ENCODE results near the gene ABHD16A. TPM values are rescaled to one million over a fixed set of nuclear protein-coding genes. Genes with fewer than 3 reads are reported as not detected.

ABHD16A gene
- total and polyA plus RNA-seq, 10 of the 15 experiments (the other 5 are each of a cell fraction or from before 2014, with no cell fraction given), result 7.5 to 43.0 (median 32.9) TPM

GRCh38 chr6:31734247-31734820, 31.2 kb upstream of the ABHD16A start (continued):
- no peak for TF ChIP-seq ZNF207 (IDR thresholded peaks at IDR 0.05; ENCODE audit: borderline replicate concordance)
- peak; percentile 57; the same call in 1 of the 2 replicates for TF ChIP-seq MTA2 (IDR thresholded peaks at IDR 0.05; ENCODE audit: low read depth)
- TF ChIP-seq RCOR1 (conservative IDR thresholded peaks at IDR 0.05; ENCODE audit: low read depth, low read length), result no peak

GRCh38 chr6:31733734-31734133, 30.6 kb upstream of the ABHD16A start:
- H3K9me3 ChIP-seq (replicated peaks; ENCODE audit: control insufficient read depth, insufficient read depth, low read length), result no peaks in the 10 kb centered on the region
- peaks cover 31% of the 10 kb centered on the region for H3K4me1 ChIP-seq (ENCODE audit: control insufficient read depth, insufficient read depth, low read length)
- peak overlapping the region; percentile 99; the same call in 1 of the 2 replicates for H3K27ac ChIP-seq (ENCODE audit: control insufficient read depth, insufficient read depth)
- CTCF ChIA-PET, result interaction anchor here (1.1 to 15.8 kb wide), 3 partner anchors 9 to 38 kb away, joined by 4 to 208 read pairs (median 4); no protein-coding TSS in a partner anchor
- no peak for ATAC-seq
- DNase-seq (ENCODE audit: low read depth, low spot score), result no peak
- peak overlapping the region; percentile 100; the same call in 1 of the 2 replicates for H3K4me3 ChIP-seq
- H3K27me3 ChIP-seq (replicated peaks in 1 of 2; ENCODE audit: control insufficient read depth in 2 of 2, insufficient read depth in 2 of 2, low read length in 1 of 2), result no peaks in the 10 kb centered on the region
- H3K9ac ChIP-seq (ENCODE audit: control insufficient read depth, insufficient read depth, low read length), result peak overlapping the region; percentile 98
- intact Hi-C loops (cut with micrococcal nuclease; ENCODE audit: unreplicated experiment), result loop anchor here (5.0 kb wide), 1 partner anchor 51 kb away; the partner anchor contains the start of gene LY6G5C
- peak overlapping the region; percentile 99 for H3K4me2 ChIP-seq (ENCODE audit: control insufficient read depth, insufficient read depth)
- no peak for TF ChIP-seq MAX (IDR thresholded peaks at IDR 0.05; ENCODE audit: low read depth, low read length)
- no peak for TF ChIP-seq RFX5 (IDR thresholded peaks at IDR 0.05; ENCODE audit: low read depth, low read length)
- no peak for TF ChIP-seq KLF5 (IDR thresholded peaks at IDR 0.05; ENCODE audit: partially characterized antibody)
- no peak for TF ChIP-seq SRF (IDR thresholded peaks at IDR 0.05; ENCODE audit: low read depth in 2 of 2, low read length in 2 of 2)
- no peak for TF ChIP-seq MTA2 (IDR thresholded peaks at IDR 0.05; ENCODE audit: low read depth)
- TF ChIP-seq POU2F2 (IDR thresholded peaks at IDR 0.05; ENCODE audit: borderline replicate concordance, low read depth, low read length), result no peak
- TF ChIP-seq NFYB (IDR thresholded peaks at IDR 0.05; ENCODE audit: insufficient read depth, low read depth, low read length), result no peak
- TF ChIP-seq MYB (IDR thresholded peaks at IDR 0.05; ENCODE audit: borderline replicate concordance, low read depth, low read length), result no peak
- TF ChIP-seq DPF2 (IDR thresholded peaks at IDR 0.05), result no peak
- no peak for TF ChIP-seq ATF7 (IDR thresholded peaks at IDR 0.05; ENCODE audit: low read depth)
- TF ChIP-seq KDM1A (IDR thresholded peaks at IDR 0.05; ENCODE audit: borderline replicate concordance), result no peak
- no peak for TF ChIP-seq TARDBP (IDR thresholded peaks at IDR 0.05; ENCODE audit: borderline replicate concordance)
- TF ChIP-seq RAD51 (IDR thresholded peaks at IDR 0.05), result no peak
- no peak for TF ChIP-seq RB1 (IDR thresholded peaks at IDR 0.05; ENCODE audit: borderline replicate concordance)
- TF ChIP-seq SUZ12 (IDR thresholded peaks at IDR 0.05; ENCODE audit: unreplicated experiment), result no peak
- no peak for TF ChIP-seq YBX1 (IDR thresholded peaks at IDR 0.05)
- no peak for TF ChIP-seq CREB1 (IDR thresholded peaks at IDR 0.05; ENCODE audit: low read depth)
- TF ChIP-seq GABPA (IDR thresholded peaks at IDR 0.05; ENCODE audit: low read depth), result no peak
- 75% methylated on average over 4 of the region's 4 CpGs for WGBS (ENCODE audit: insufficient coverage, insufficient replicate concordance, low lambda C conversion rate, missing lambda C conversion rate)
- 0 out of 2 replicates have a peak, but pooled peaks cover 4% of the 10 kb centered on the region for H4K20me1 ChIP-seq (ENCODE audit: control insufficient read depth, insufficient read depth)
- peaks cover 40% of the 10 kb centered on the region for H3K79me2 ChIP-seq (ENCODE audit: control insufficient read depth, insufficient read depth, low read length)
- no peak for FAIRE-seq
- BruUV-seq (replicated peaks), result no TSS peak
- no peak overlapping the region for H2AFZ ChIP-seq (ENCODE audit: control insufficient read depth, low read depth, low read length)
- in situ Hi-C loops (cut with MboI), result no loop called here
- SMC1A ChIA-PET (ENCODE audit: uncharacterized antibody, unreplicated experiment), result interaction anchor here (2.2 kb wide), 1 partner anchor 87 kb away, joined by 5 read pairs; no protein-coding TSS in a partner anchor
- POLR2A ChIA-PET, result interaction anchor here (1.6 to 9.7 kb wide), 3 partner anchors 73 to 101 kb away, joined by 3 to 158 read pairs (median 122); partner anchors contain the start of genes HSPA1B and LSM2
- RAD21 ChIA-PET (ENCODE audit: unreplicated experiment), result interaction anchor here (1.2 to 2.5 kb wide), 2 partner anchors 36 to 96 kb away, joined by 3 to 9 read pairs; no protein-coding TSS in a partner anchor
- peaks cover 6 to 15% of the 10 kb centered on the region in 2 experiments; a peak in 3 of 4 replicates for H3K36me3 ChIP-seq (ENCODE audit: control insufficient read depth in 2 of 2, insufficient read depth in 2 of 2, low read length in 1 of 2)
